H9 (cell line): ENCODE measurements around the gene C6orf136. TPM values are rescaled to one million over a fixed set of nuclear protein-coding genes. Genes with fewer than 3 reads are reported as not detected.

Experiments
- DNase-seq: peaks from one replicate; pipeline ENCODE4 v3.0.0-alpha.2; 2017
- H2AFZ ChIP-seq: one replicate; pipeline ENCODE4 v1.6.1; 2013; ENCODE audit warnings: mild to moderate bottlenecking, low read length, control low read depth, moderate library complexity
- H2AK5ac ChIP-seq: 2 replicates; pipeline ENCODE4 v1.6.1; 2013; ENCODE audit warnings: low read length, control low read depth, mixed read lengths; ENCODE audit not compliant: insufficient read length
- H2BK120ac ChIP-seq: one replicate; pipeline ENCODE4 v1.6.1; 2013; ENCODE audit warnings: low read depth, mild to moderate bottlenecking, low read length, control low read depth, inconsistent platforms; ENCODE audit not compliant: poor library complexity, severe bottlenecking
- H2BK12ac ChIP-seq: 2 replicates; pipeline ENCODE4 v1.6.1; 2013; ENCODE audit warnings: low read length, control low read depth, mixed read lengths, low read depth; ENCODE audit not compliant: insufficient read length
- H2BK15ac ChIP-seq: 2 replicates; pipeline ENCODE4 v1.6.1; 2013; ENCODE audit warnings: low read depth, low read length, control low read depth
- H2BK20ac ChIP-seq: one replicate; pipeline ENCODE4 v1.6.1; 2013; ENCODE audit warnings: low read depth, mild to moderate bottlenecking, low read length, control low read depth, inconsistent platforms; ENCODE audit not compliant: poor library complexity, severe bottlenecking
- H2BK5ac ChIP-seq: 2 replicates; pipeline ENCODE4 v1.6.1; 2013; ENCODE audit warnings: low read length, control low read depth, mixed read lengths; ENCODE audit not compliant: insufficient read length
- H3K14ac ChIP-seq: 2 replicates; pipeline ENCODE4 v1.6.1; 2013; ENCODE audit warnings: low read length, control low read depth; ENCODE audit not compliant: insufficient read depth
- H3K18ac ChIP-seq: 2 replicates; pipeline ENCODE4 v1.6.1; 2013; ENCODE audit warnings: low read depth, mild to moderate bottlenecking, mixed read lengths, low read length, control low read depth; ENCODE audit not compliant: insufficient read length
- H3K23ac ChIP-seq: 2 replicates; pipeline ENCODE4 v1.6.1; 2013; ENCODE audit warnings: low read length, control low read depth, mixed read lengths, low read depth; ENCODE audit not compliant: insufficient read length
- H3K23me2 ChIP-seq: 2 replicates; pipeline ENCODE4 v1.6.1; 2013; ENCODE audit warnings: low read depth, mild to moderate bottlenecking, mixed read lengths, low read length, control low read depth; ENCODE audit not compliant: insufficient read length, poor library complexity, severe bottlenecking
- H3K27ac ChIP-seq: 2 replicates; pipeline ENCODE4 v1.5.1; 2013; ENCODE audit warnings: low read length, control low read depth, mixed read lengths, low read depth; ENCODE audit not compliant: insufficient read length
- H3K27me3 ChIP-seq: 2 replicates; pipeline ENCODE4 v1.6.1; 2013; ENCODE audit warnings: low read length, control low read depth, inconsistent platforms; ENCODE audit not compliant: insufficient read depth
- H3K4ac ChIP-seq: 2 replicates; pipeline ENCODE4 v1.6.1; 2013; ENCODE audit warnings: low read depth, mild to moderate bottlenecking, control low read depth, inconsistent platforms, low read length, moderate library complexity
- H3K4me1 ChIP-seq: 2 replicates; pipeline ENCODE4 v1.6.1; 2013; ENCODE audit warnings: low read length, control low read depth, inconsistent platforms; ENCODE audit not compliant: insufficient read depth
- H3K4me2 ChIP-seq: 2 replicates; pipeline ENCODE4 v1.6.1; 2013; ENCODE audit warnings: low read length, control low read depth, mixed read lengths; ENCODE audit not compliant: insufficient read length, insufficient read depth
- H3K56ac ChIP-seq: 2 replicates; pipeline ENCODE4 v1.6.1; 2013; ENCODE audit warnings: low read depth, mild to moderate bottlenecking, mixed read lengths, low read length, control low read depth; ENCODE audit not compliant: insufficient read length
- H3K79me1 ChIP-seq: 2 replicates; pipeline ENCODE4 v1.6.1; 2013; ENCODE audit warnings: low read depth, mild to moderate bottlenecking, moderate library complexity, low read length, control low read depth, inconsistent platforms; ENCODE audit not compliant: insufficient read depth, poor library complexity, severe bottlenecking
- H3K79me2 ChIP-seq: 2 replicates; pipeline ENCODE4 v1.6.1; 2013; ENCODE audit warnings: low read length, control low read depth, inconsistent platforms; ENCODE audit not compliant: insufficient read depth
- H3K9ac ChIP-seq: 2 replicates; pipeline ENCODE4 v1.6.1; 2013; ENCODE audit warnings: low read length, control low read depth, mixed read lengths; ENCODE audit not compliant: insufficient read length; ENCODE audit errors: extremely low read depth
- H3K9me3 ChIP-seq: one replicate; pipeline ENCODE4 v1.6.1; 2013; ENCODE audit warnings: low read depth, low read length, inconsistent platforms; ENCODE audit not compliant: control insufficient read depth
- H3T11ph ChIP-seq: one replicate; pipeline ENCODE4 v1.6.1; 2013; ENCODE audit warnings: mild to moderate bottlenecking, low read length, control low read depth, inconsistent platforms
- H4K20me1 ChIP-seq: one replicate; pipeline ENCODE4 v1.6.1; 2013; ENCODE audit not compliant: control insufficient read depth, insufficient read length, insufficient read depth
- H4K5ac ChIP-seq: 2 replicates; pipeline ENCODE4 v1.6.1; 2013; ENCODE audit warnings: low read depth, mild to moderate bottlenecking, mixed read lengths, low read length, control low read depth; ENCODE audit not compliant: insufficient read length
- H4K8ac ChIP-seq: replicated peaks from 2 replicates; pipeline ENCODE4 v1.6.1; 2013; ENCODE audit warnings: low read length, control low read depth, mixed read lengths, low read depth; ENCODE audit not compliant: insufficient read length
- H4K91ac ChIP-seq: 2 replicates; pipeline ENCODE4 v1.6.1; 2013; ENCODE audit warnings: low read depth, mild to moderate bottlenecking, moderate library complexity, mixed read lengths, low read length, control low read depth; ENCODE audit not compliant: insufficient read length
- H3K27ac Mint-ChIP-seq, 3 experiments: 2 replicates in 2 of 3; 3 replicates in 1 of 3; pipeline ENCODE4 v1.8.0; 2020 to 2021; ENCODE audit warnings: mixed read lengths in 3 of 3, mild to moderate bottlenecking in 1 of 3, moderate library complexity in 1 of 3
- H3K27me3 Mint-ChIP-seq: 2 replicates; pipeline ENCODE4 v1.8.0; 2021; ENCODE audit warnings: low read depth, mild to moderate bottlenecking, moderate library complexity, mixed read lengths
- H3K36me3 Mint-ChIP-seq, 3 experiments: 2 replicates in 2 of 3; 3 replicates in 1 of 3; pipeline ENCODE4 v1.8.0; 2020 to 2021; ENCODE audit warnings: low read depth in 3 of 3, mixed read lengths in 3 of 3; ENCODE audit not compliant: insufficient read depth in 1 of 3
- H3K4me1 Mint-ChIP-seq, 2 experiments: 2 replicates each; pipeline ENCODE4 v1.8.0; 2020; ENCODE audit warnings: mixed read lengths in 2 of 2
- H3K4me3 Mint-ChIP-seq, 2 experiments: 2 replicates in 1 of 2; 3 replicates in 1 of 2; pipeline ENCODE4 v1.8.0; 2020 to 2021; ENCODE audit warnings: mild to moderate bottlenecking in 2 of 2, mixed read lengths in 2 of 2, moderate library complexity in 1 of 2
- H3K9me3 Mint-ChIP-seq, 2 experiments: 2 replicates in 1 of 2; 3 replicates in 1 of 2; pipeline ENCODE4 v1.8.0; 2020; ENCODE audit warnings: mild to moderate bottlenecking in 2 of 2, mixed read lengths in 2 of 2, moderate library complexity in 1 of 2
- CTCF ChIP-seq: fragments of 200-600 bp; sonication (generic); conservative IDR thresholded peaks from 3 replicates; pipeline ENCODE4 v1.8.0; 2021; ENCODE audit warnings: antibody characterized with exemption, mild to moderate bottlenecking
- WGBS: extraction: QIAGEN DNeasy Blood & Tissue Kit; methylation state at CpG from one replicate; pipeline ENCODE4 v1.1.7; 2013; ENCODE audit warnings: missing lambda C conversion rate, low lambda C conversion rate, mixed read lengths; ENCODE audit not compliant: insufficient read length; ENCODE audit errors: extremely low coverage; 5-methylcytosine and 5-hydroxymethylcytosine counted together
- total RNA-seq: library from RNA; stranded (reverse); gene quantifications from 2 replicates; pipeline ENCODE4 v1.2.1, GENCODE V29; 2021

The C6orf136 gene
- total RNA-seq, 1 experiment from 2014 or later = 22.2 TPM

GRCh38 chr6:30689022-30689865 lies 42.3 kb downstream of the C6orf136 start:
- Histone ChIP-seq H3K27ac (no peak overlapping the region), H3K4me2 (peak overlapping the region; percentile 89), H2BK20ac (no peak overlapping the region), H3K18ac (no peak overlapping the region), H3K27me3 (no peaks in the 10 kb centered on the region), H2AFZ (no peak overlapping the region), H2BK5ac (no peak overlapping the region), H3K4me1 (peaks cover 3% of the 10 kb centered on the region; the same call in 1 of the 2 replicates), H3K14ac (no peak overlapping the region), H3K23me2 (peaks cover 29% of the 10 kb centered on the region), H3K9ac (no peak overlapping the region), H2BK15ac (no peak overlapping the region), H2AK5ac (no peak overlapping the region), H3K79me2 (peaks cover 2% of the 10 kb centered on the region; the same call in 1 of the 2 replicates), H3K4ac (no peak overlapping the region), H4K8ac (no peak overlapping the region), H4K20me1 (no peaks in the 10 kb centered on the region), H2BK120ac (no peak overlapping the region), H4K91ac (no peak overlapping the region), H2BK12ac (no peak overlapping the region), H3K79me1 (no peaks in the 10 kb centered on the region), H4K5ac (no peak overlapping the region), H3K9me3 (no peaks in the 10 kb centered on the region), H3T11ph (no peak overlapping the region), H3K23ac (no peak overlapping the region), H3K56ac (no peak overlapping the region)
- DNase-seq = no peak
- TF ChIP-seq CTCF = no peak
- peaks cover 4 to 22% (median 15%) of the 10 kb centered on the region in 3 experiments; a peak in 5 of 7 replicates for H3K36me3 Mint-ChIP-seq
- H3K27me3 Mint-ChIP-seq = peaks cover 3% of the 10 kb centered on the region; the same call in 1 of the 2 replicates
- no peak overlapping the region for H3K27ac Mint-ChIP-seq
- H3K4me3 Mint-ChIP-seq = peak overlapping the region; percentile 88 to 90
- peaks cover 50 to 54% of the 10 kb centered on the region in 2 experiments for H3K4me1 Mint-ChIP-seq
- no peaks in the 10 kb centered on the region for H3K9me3 Mint-ChIP-seq
- no CpG with 5 or more reads among the region's 11 CpGs for WGBS
